Measurements from ENCODE around the gene MINDY4. TPM values are rescaled to one million over a fixed set of nuclear protein-coding genes. Genes with fewer than 3 reads are reported as not detected.

MINDY4 gene
- total RNA-seq, 1 experiment from 2014 or later: 1.8 TPM

DNA sequence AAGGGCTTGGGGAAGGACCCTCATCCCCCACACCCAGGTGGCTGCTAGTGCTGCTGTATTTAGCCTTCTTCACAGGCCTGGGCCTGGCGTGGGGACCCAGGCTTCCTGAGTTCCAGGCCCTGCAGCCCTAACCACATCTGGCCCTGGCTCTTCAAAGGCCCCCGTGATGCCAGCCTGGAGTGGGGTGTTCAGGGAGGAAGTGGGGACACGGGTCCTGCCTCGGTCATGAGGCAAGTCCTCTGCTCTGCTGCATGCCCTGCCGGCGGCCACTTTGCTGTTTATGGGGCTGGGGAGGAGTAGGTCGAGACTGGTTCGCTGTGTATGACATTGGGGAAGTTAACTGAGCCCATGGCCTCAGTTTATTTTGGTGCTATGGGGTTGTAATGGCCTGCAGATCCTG, 131.9 kb downstream of the MINDY4 start:
- DNase-seq (ENCODE audit: low spot score) (no peak), ATAC-seq (no peak)
- Mint-ChIP-seq H3K4me3 (no peak overlapping the region), H3K36me3 (no peaks in the 10 kb centered on the region), H3K27me3 (ENCODE audit: low read depth) (no peaks in the 10 kb centered on the region), H3K9me3 (no peaks in the 10 kb centered on the region), H3K4me1 (no peaks in the 10 kb centered on the region), H3K27ac (no peak overlapping the region)
- ChIA-PET CTCF (interaction anchor here (0.9 to 1.0 kb wide), 3 partner anchors 35 to 112 kb away, joined by 3 to 10 read pairs (median 3); no protein-coding TSS in a partner anchor), POLR2A (no interaction called here)
- TF ChIP-seq IRF2 (CRISPR knock-in tag; IDR thresholded peaks at IDR 0.05; ENCODE audit: borderline replicate concordance, low read depth): no peak
- TF ChIP-seq ZNF121 (CRISPR knock-in tag; IDR thresholded peaks at IDR 0.05): no peak
- TF ChIP-seq FOXJ3 (CRISPR knock-in tag; IDR thresholded peaks at IDR 0.05; ENCODE audit: borderline replicate concordance): no peak
- no peak for TF ChIP-seq GTF2I (CRISPR knock-in tag; conservative IDR thresholded peaks at IDR 0.05)
- TF ChIP-seq MLX (CRISPR knock-in tag; IDR thresholded peaks at IDR 0.05): no peak
- TF ChIP-seq ZNF317 (CRISPR knock-in tag; IDR thresholded peaks at IDR 0.05; ENCODE audit: borderline replicate concordance, low read depth): no peak
- no peak for TF ChIP-seq TP53 (CRISPR knock-in tag; IDR thresholded peaks at IDR 0.05)
- TF ChIP-seq, protein P1, sequence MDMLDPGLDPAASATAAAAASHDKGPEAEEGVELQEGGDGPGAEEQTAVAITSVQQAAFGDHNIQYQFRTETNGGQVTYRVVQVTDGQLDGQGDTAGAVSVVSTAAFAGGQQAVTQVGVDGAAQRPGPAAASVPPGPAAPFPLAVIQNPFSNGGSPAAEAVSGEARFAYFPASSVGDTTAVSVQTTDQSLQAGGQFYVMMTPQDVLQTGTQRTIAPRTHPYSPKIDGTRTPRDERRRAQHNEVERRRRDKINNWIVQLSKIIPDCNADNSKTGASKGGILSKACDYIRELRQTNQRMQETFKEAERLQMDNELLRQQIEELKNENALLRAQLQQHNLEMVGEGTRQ (CRISPR knock-in tag; IDR thresholded peaks at IDR 0.05): no peak
- TF ChIP-seq, protein P2, sequence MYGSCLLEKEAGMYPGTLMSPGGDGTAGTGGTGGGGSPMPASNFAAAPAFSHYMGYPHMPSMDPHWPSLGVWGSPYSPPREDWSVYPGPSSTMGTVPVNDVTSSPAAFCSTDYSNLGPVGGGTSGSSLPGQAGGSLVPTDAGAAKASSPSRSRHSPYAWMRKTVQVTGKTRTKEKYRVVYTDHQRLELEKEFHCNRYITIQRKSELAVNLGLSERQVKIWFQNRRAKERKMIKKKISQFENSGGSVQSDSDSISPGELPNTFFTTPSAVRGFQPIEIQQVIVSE (CRISPR knock-in tag; IDR thresholded peaks at IDR 0.05; ENCODE audit: borderline replicate concordance): no peak
- TF ChIP-seq, protein P3, sequence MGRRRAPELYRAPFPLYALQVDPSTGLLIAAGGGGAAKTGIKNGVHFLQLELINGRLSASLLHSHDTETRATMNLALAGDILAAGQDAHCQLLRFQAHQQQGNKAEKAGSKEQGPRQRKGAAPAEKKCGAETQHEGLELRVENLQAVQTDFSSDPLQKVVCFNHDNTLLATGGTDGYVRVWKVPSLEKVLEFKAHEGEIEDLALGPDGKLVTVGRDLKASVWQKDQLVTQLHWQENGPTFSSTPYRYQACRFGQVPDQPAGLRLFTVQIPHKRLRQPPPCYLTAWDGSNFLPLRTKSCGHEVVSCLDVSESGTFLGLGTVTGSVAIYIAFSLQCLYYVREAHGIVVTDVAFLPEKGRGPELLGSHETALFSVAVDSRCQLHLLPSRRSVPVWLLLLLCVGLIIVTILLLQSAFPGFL (CRISPR knock-in tag; IDR thresholded peaks at IDR 0.05; ENCODE audit: borderline replicate concordance): no peak
- no peak for TF ChIP-seq ZBTB21 (CRISPR knock-in tag; IDR thresholded peaks at IDR 0.05; ENCODE audit: borderline replicate concordance)
- no peak for TF ChIP-seq JUN (CRISPR knock-in tag; IDR thresholded peaks at IDR 0.05)
- no peak for TF ChIP-seq RORB (CRISPR knock-in tag; IDR thresholded peaks at IDR 0.05)

- POLR2A ChIA-PET: no interaction called here
- no peaks in the 10 kb centered on the region for H3K9me3 Mint-ChIP-seq
- no peak overlapping the region for H3K4me3 Mint-ChIP-seq
- CTCF ChIA-PET: interaction anchor here (1.0 kb wide), 1 partner anchor 34 kb away, joined by 3 read pairs; no protein-coding TSS in a partner anchor
- no peaks in the 10 kb centered on the region for H3K36me3 Mint-ChIP-seq
- DNase-seq (ENCODE audit: low spot score) (no peak), ATAC-seq (no peak)
- no peak overlapping the region for H3K27ac Mint-ChIP-seq
- no peaks in the 10 kb centered on the region for H3K27me3 Mint-ChIP-seq (ENCODE audit: low read depth)
- peaks cover 2% of the 10 kb centered on the region for H3K4me1 Mint-ChIP-seq
- TF ChIP-seq FOXK1 (CRISPR knock-in tag; IDR thresholded peaks at IDR 0.05) (no peak), ZNF396 (CRISPR knock-in tag; IDR thresholded peaks at IDR 0.05; ENCODE audit: borderline replicate concordance) (no peak), FOXP4 (CRISPR knock-in tag; IDR thresholded peaks at IDR 0.05) (no peak), MXD4 (CRISPR knock-in tag; IDR thresholded peaks at IDR 0.05; ENCODE audit: borderline replicate concordance) (no peak), ATF2 (CRISPR knock-in tag; IDR thresholded peaks at IDR 0.05; ENCODE audit: borderline replicate concordance, low read depth) (no peak), TEAD1 (CRISPR knock-in tag; IDR thresholded peaks at IDR 0.05) (no peak), JAZF1 (CRISPR knock-in tag; IDR thresholded peaks at IDR 0.05) (no peak), NFYB (CRISPR knock-in tag; conservative IDR thresholded peaks at IDR 0.05; ENCODE audit: low read depth) (no peak), TEAD4 (CRISPR knock-in tag; IDR thresholded peaks at IDR 0.05) (no peak)
- TF ChIP-seq, protein P4, sequence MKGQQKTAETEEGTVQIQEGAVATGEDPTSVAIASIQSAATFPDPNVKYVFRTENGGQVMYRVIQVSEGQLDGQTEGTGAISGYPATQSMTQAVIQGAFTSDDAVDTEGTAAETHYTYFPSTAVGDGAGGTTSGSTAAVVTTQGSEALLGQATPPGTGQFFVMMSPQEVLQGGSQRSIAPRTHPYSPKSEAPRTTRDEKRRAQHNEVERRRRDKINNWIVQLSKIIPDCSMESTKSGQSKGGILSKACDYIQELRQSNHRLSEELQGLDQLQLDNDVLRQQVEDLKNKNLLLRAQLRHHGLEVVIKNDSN (CRISPR knock-in tag; IDR thresholded peaks at IDR 0.05): no peak
Measured at GRCh38 chr7:30904561-30904960, 133.3 kb downstream of the MINDY4 start.

All from WTC11 (cell line).